ENCODE results near the gene PGLYRP4. TPM values are rescaled to one million over a fixed set of nuclear protein-coding genes. Genes with fewer than 3 reads are reported as not detected.
"Not testable (repeated sequence)": the region's sequence is repeated elsewhere in the genome, so short reads cannot be mapped to it uniquely, and the experiment has no call there.

Gene PGLYRP4
- total and polyA plus RNA-seq, 2 donors: 0.10 TPM; not detected in 1

DNA sequence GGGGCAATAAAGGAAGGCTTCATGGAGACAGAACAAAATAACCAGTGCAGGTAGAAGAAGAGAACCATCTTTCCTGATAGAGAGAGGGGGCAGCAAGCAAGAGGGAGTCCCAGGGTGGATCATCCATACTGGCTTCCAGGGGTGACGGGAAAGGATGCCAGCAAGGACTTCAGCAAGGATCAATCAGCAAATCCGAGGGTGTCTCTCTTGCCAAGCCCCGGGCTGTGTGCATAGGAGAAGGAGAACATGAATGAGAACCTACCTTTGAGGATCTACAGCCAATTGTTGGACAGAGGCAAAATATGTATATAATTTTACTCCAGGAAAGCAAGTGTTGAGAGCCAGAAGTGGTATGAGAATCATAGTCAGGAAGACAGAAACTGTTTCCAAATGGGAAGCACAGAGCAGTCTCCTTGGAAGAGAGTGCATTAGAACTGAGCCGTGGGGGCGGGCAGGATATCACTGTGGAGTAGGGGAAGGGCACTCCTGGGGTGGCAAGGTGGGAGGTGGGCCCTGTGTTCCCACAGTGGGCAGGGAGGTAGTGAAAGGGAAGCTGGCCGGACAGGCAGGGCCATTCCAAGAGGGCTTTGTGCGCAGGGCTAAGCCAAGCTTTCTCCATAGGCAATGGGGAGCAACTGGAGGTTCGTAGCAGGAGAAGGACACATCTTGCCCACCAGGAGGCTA is 7.9 kb upstream of the PGLYRP4 start:
- no peak overlapping the region for H3K4me3 ChIP-seq (ENCODE audit: low read depth, low read length)
- DNase-seq (ENCODE audit: extremely low spot score): no peak
- 82% methylated on average over 8 of the region's 8 CpGs for WGBS
- no peak overlapping the region for H3K27ac ChIP-seq (ENCODE audit: low read depth)
- no peaks in the 10 kb centered on the region for H3K36me3 ChIP-seq (ENCODE audit: insufficient read depth)
- no peaks in the 10 kb centered on the region for H3K4me1 ChIP-seq (ENCODE audit: insufficient read depth)

- Histone ChIP-seq H3K4me3 (ENCODE audit: low read depth, low read length) (no peak overlapping the region), H3K27ac (ENCODE audit: low read depth) (no peak overlapping the region), H3K36me3 (ENCODE audit: insufficient read depth) (no peaks in the 10 kb centered on the region), H3K4me1 (ENCODE audit: insufficient read depth) (no peaks in the 10 kb centered on the region)
- WGBS: 50% methylated on average over 10 of the region's 10 CpGs
- no peak for DNase-seq (ENCODE audit: extremely low spot score)
Measured at GRCh38 chr1:153355445-153356071, 6.9 kb upstream of the PGLYRP4 start.

- H3K4me1 ChIP-seq (ENCODE audit: insufficient read depth): no peaks in the 10 kb centered on the region
- 68% methylated on average over 8 of the region's 8 CpGs for WGBS
- H3K4me3 ChIP-seq (ENCODE audit: low read depth, low read length): no peak overlapping the region
- H3K27ac ChIP-seq (ENCODE audit: low read depth): no peak overlapping the region
- H3K36me3 ChIP-seq (ENCODE audit: insufficient read depth): no peaks in the 10 kb centered on the region
- no peak for DNase-seq (ENCODE audit: extremely low spot score)
Measured at GRCh38 chr1:153354515-153355193, 6.0 kb upstream of the PGLYRP4 start.

DNA sequence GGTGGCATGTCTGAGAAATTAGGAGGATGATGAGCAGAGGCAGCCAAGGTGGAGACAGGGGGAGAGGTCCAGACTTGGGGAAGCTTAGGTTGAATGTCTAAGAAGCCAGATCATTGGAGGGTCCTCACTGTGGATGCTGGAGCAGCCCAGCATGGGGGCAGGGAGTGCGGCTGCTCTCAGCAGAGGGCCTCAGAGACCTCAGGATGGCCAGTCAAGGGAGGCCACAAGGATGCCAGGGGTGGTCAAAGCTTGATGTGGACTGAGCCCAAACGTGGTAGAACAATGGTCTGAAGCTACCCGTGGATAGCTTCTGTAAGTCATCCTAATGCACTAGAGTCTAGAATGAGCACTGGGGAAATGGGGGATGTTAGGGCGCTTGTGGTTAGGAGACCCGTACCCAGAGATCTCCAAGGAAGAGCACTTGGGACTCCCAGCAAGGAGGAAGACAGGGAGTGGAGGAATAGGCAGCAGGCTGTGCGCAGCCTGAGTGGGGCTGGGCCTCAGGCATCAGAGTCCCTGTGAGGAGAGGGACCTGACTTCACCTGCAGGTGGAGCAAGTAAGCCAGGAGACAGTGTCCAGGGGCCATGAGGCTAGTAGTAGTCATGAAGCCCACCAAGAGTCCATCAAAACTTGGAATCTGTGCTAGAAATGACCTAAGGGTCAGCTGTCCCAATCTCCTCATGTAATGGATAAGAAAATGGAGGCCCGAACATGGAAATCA is 4.7 kb upstream of the PGLYRP4 start:
- Histone ChIP-seq H3K4me3 (ENCODE audit: low read depth, low read length) (no peak overlapping the region), H3K36me3 (ENCODE audit: insufficient read depth) (no peaks in the 10 kb centered on the region), H3K27ac (ENCODE audit: low read depth) (no peak overlapping the region), H3K4me1 (ENCODE audit: insufficient read depth) (no peaks in the 10 kb centered on the region)
- WGBS: 76% methylated on average over 7 of the region's 7 CpGs
- DNase-seq (ENCODE audit: extremely low spot score): no peak

- DNase-seq (ENCODE audit: extremely low spot score): no peak
- no peak overlapping the region for H3K27ac ChIP-seq (ENCODE audit: low read depth)
- under 1% methylated on average over 4 of the region's 4 CpGs for WGBS
- no peaks in the 10 kb centered on the region for H3K36me3 ChIP-seq (ENCODE audit: insufficient read depth)
- H3K4me3 ChIP-seq (ENCODE audit: low read depth, low read length): no peak overlapping the region
- no peaks in the 10 kb centered on the region for H3K4me1 ChIP-seq (ENCODE audit: insufficient read depth)
Measured at GRCh38 chr1:153352523-153352922, 3.9 kb upstream of the PGLYRP4 start.

- WGBS: 58% methylated on average over 1 of the region's 1 CpG
- Histone ChIP-seq H3K27ac (ENCODE audit: low read depth) (no peak overlapping the region), H3K4me1 (ENCODE audit: insufficient read depth) (no peaks in the 10 kb centered on the region), H3K36me3 (ENCODE audit: insufficient read depth) (no peaks in the 10 kb centered on the region), H3K4me3 (ENCODE audit: low read depth, low read length) (no peak overlapping the region)
- no peak for DNase-seq (ENCODE audit: extremely low spot score)
Measured at GRCh38 chr1:153350321-153350957, 1.8 kb upstream of the PGLYRP4 start.

DNA sequence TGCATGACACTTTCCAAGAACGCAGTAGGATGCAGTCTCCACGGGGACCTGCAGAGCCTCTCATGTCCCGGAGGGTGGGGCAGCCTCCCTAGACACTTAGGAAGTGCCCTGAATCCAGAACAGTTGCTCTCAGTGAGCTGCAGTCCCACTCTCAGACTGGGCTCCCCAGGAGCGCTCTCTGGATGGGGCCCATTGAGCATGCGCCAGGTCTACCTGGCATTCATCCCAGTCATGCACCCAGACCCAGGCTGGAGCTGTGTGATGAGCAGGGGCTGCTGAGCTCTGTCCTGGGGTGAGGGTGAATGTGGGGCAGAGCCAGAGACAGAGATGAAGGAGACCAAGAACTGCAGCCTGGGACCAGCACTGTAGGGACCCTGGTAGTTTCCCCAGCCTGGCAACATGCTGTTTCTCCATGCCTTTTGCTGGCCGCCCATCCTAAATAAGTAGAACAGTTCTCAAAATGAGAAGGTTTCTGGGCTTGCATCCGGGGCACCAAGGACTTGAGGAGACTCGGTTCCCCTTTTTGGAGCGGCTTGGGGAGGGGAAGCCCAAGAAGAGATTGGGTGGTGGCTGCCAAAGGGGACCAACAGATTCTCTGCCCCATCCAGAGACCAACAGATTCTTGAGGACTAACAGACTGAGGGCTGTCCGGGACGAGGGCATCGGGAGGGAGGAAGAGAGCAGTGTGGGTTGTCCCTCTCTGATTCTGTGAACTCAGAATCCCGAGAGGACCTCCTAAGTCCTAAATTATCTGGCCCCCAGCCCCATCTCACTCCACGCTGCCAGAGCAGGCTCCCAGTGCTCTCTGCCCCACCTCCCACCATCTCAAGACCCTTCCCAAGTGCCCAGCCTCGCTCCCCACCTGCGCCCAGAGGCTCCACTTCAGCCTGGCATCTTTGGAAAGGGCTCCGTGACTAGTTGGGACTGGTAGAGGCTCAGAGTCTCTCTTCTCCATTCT is 1.0 kb upstream of the PGLYRP4 start:
- Histone ChIP-seq H3K4me3 (ENCODE audit: low read depth, low read length) (no peak overlapping the region), H3K36me3 (ENCODE audit: insufficient read depth) (no peaks in the 10 kb centered on the region), H3K27ac (ENCODE audit: low read depth) (no peak overlapping the region), H3K4me1 (ENCODE audit: insufficient read depth) (no peaks in the 10 kb centered on the region)
- 67% methylated on average over 17 of the region's 17 CpGs for WGBS
- DNase-seq (ENCODE audit: extremely low spot score): no peak

- no peaks in the 10 kb centered on the region for H3K36me3 ChIP-seq (ENCODE audit: insufficient read depth)
- WGBS: 69% methylated on average over 7 of the region's 7 CpGs
- H3K4me3 ChIP-seq (ENCODE audit: low read depth, low read length): no peak overlapping the region
- no peak for DNase-seq (ENCODE audit: extremely low spot score)
- no peak overlapping the region for H3K27ac ChIP-seq (ENCODE audit: low read depth)
- no peaks in the 10 kb centered on the region for H3K4me1 ChIP-seq (ENCODE audit: insufficient read depth)
Measured at GRCh38 chr1:153347856-153348255, 785 bp downstream of the PGLYRP4 start.

DNA sequence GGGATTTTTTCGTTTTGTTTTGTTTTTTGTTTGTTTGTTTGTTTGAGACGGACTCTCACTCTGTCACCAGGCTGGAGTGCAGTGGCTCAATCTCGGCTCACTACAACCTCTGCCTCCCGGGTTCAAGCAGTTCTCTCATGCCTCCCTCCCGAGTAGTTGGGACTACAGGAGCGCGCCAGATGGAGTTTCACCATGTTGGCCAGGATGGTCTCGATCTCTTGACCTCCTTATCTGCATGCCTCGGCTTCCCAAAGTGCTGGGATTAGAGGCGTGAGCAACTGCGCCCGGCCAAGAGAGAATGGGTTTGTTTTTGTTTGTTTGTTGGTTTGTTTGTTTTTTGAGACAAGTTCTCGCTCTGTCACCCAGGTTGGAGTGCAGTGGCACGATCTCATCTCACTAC is 1.6 kb downstream of the PGLYRP4 start:
- not testable (repeated sequence) for H3K4me3 ChIP-seq (ENCODE audit: low read depth, low read length); H3K4me1 ChIP-seq (ENCODE audit: insufficient read depth); H3K27ac ChIP-seq (ENCODE audit: low read depth); H3K36me3 ChIP-seq (ENCODE audit: insufficient read depth); DNase-seq (ENCODE audit: extremely low spot score)
- WGBS: 69% methylated on average over 14 of the region's 14 CpGs

GRCh38 chr1:153346077-153346723 is 2.4 kb downstream of the PGLYRP4 start:
- peaks cover 2% of the 10 kb centered on the region for H3K4me1 ChIP-seq (ENCODE audit: insufficient read depth)
- no peak for DNase-seq (ENCODE audit: extremely low spot score)
- H3K4me3 ChIP-seq (ENCODE audit: low read depth, low read length): no peak overlapping the region
- H3K36me3 ChIP-seq (ENCODE audit: insufficient read depth): no peaks in the 10 kb centered on the region
- no peak overlapping the region for H3K27ac ChIP-seq (ENCODE audit: low read depth)
- WGBS: 70% methylated on average over 6 of the region's 6 CpGs

DNA sequence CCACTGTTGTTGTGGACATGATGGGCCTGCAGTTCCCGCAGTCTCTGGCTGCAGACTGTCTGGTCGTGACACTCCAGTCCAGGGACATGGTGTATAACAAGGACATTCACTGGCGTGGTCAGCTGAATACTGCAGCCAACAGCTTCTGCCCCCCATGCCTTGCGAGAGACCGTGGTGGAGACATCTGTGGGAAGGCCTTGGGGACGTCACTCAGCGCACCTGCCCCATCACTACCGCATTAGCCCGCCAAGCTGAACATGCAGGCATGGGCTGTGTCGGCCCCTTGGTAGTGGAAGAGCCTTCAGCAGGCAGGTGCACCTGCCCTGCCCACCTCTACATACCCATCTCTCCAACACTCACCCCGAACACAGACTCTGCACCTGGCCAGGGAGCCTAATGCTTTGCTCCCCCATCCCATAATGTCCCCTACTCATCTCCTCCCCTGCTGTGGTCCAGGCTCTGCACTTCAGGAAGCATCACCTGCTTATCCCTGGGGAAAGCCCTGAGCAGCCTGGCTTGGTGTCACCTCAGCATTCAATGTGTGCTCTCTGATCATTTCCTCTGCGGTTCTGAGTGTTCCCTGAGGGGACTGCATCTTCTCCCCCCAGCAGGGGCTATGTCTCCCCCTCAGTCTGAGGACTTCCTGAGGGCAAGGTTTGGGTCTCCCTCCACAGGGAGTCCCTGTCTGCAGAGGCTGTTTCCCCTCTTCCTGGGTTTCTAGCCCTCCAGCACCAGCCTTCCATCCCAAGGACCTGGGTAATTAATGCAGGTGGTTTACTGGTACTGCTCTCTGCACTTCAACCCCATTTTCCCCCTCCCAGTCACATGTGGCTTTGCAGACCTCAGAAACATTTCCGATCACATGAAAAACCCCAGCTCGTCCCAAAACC is 3.2 kb downstream of the PGLYRP4 start:
- 86% methylated on average over 14 of the region's 14 CpGs for WGBS
- Histone ChIP-seq H3K27ac (ENCODE audit: low read depth) (no peak overlapping the region), H3K4me3 (ENCODE audit: low read depth, low read length) (no peak overlapping the region), H3K36me3 (ENCODE audit: insufficient read depth) (no peaks in the 10 kb centered on the region), H3K4me1 (ENCODE audit: insufficient read depth) (peaks cover 2% of the 10 kb centered on the region)
- DNase-seq (ENCODE audit: extremely low spot score): no peak
